Activated T-helper 17 cell treated with anti-CD3 and anti-CD28 coated beads, Interleukin-2, amount 50 U/mL, for 72 hours (primary cell): ENCODE measurements around the gene CCNT1. TPM values are rescaled to one million over a fixed set of nuclear protein-coding genes. Genes with fewer than 3 reads are reported as not detected.
"Not testable (repeated sequence)": the region's sequence is repeated elsewhere in the genome, so short reads cannot be mapped to it uniquely, and the experiment has no call there.

Experiments used
- ATAC-seq: fragments of 150-1000 bp; cut with Tn5 transposase; replicated peaks from 2 replicates; pipeline ENCODE4 v1.10.0; 2021; ENCODE audit warnings: mild to moderate bottlenecking, moderate library complexity
- H3K27ac Mint-ChIP-seq: one replicate; pipeline ENCODE4 v1.8.0; 2022; ENCODE audit warnings: mixed read lengths
- H3K27me3 Mint-ChIP-seq: one replicate; pipeline ENCODE4 v1.8.0; 2022; ENCODE audit warnings: mixed read lengths
- H3K36me3 Mint-ChIP-seq: one replicate; pipeline ENCODE4 v1.8.0; 2022; ENCODE audit warnings: low read depth, mild to moderate bottlenecking, mixed read lengths
- H3K4me1 Mint-ChIP-seq: one replicate; pipeline ENCODE4 v1.8.0; 2022; ENCODE audit warnings: mixed read lengths
- H3K4me3 Mint-ChIP-seq: one replicate; pipeline ENCODE4 v1.8.0; 2022; ENCODE audit warnings: mild to moderate bottlenecking, mixed read lengths
- H3K9me3 Mint-ChIP-seq: one replicate; pipeline ENCODE4 v1.8.0; 2022; ENCODE audit warnings: mixed read lengths
- total RNA-seq, 2 donors: library from RNA; stranded (reverse); gene quantifications; one replicate each; pipeline ENCODE4 v1.2.3, GENCODE V29; 2022

Gene CCNT1
- total RNA-seq, 2 donors from 2014 or later: 64.6 to 64.7 TPM

DNA sequence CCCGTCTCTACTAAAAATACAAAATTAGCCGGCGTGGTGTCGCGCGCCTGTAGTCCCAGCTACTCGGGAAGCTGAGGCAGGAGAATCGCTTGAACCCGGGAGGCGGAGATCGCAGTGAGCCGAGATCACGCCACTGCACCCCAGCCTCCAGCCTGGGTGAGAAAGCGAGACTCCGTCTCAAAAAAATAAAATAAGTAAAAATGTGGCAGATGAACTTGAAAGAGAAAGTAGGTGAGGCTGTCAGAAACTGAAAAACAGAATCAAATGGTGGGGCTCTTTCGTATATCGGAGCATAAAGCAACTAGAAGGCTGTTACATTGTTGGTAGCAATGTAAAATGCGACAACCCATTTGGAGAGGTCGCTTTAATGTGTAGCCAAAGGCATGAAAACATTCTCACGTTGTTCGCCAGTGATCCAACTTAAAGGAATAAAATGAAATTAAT lies 767 bp upstream of the CCNT1 start:
- Mint-ChIP-seq H3K4me3 (peak overlapping the region; percentile 97), H3K4me1 (peaks cover 17% of the 10 kb centered on the region), H3K27ac (peak overlapping the region; percentile 97), H3K36me3 (peaks cover 49% of the 10 kb centered on the region), H3K9me3 (peaks cover 13% of the 10 kb centered on the region), H3K27me3 (no peaks in the 10 kb centered on the region)
- no peak for ATAC-seq

DNA sequence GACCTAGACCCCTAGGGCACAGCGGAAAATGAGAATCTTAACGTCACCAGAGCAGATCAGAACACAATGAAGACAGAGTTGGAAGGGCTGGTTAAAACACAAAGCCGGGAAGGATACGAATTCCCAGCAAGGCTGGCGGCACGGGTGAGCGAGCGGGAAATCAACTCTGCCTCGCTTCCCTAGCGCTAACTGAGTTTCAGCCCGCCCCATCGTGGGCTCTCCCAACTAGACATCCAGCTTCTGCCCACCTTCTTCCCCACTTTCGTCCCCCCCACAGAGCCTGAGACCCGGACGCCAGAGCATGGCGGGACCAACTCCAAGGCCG lies 377 bp downstream of the CCNT1 start:
- Mint-ChIP-seq H3K27me3 (no peaks in the 10 kb centered on the region), H3K27ac (peak overlapping the region; percentile 97), H3K9me3 (peaks cover 12% of the 10 kb centered on the region), H3K36me3 (peaks cover 60% of the 10 kb centered on the region), H3K4me1 (peaks cover 17% of the 10 kb centered on the region), H3K4me3 (peak overlapping the region; percentile 97)
- peak; percentile 9 for ATAC-seq

DNA sequence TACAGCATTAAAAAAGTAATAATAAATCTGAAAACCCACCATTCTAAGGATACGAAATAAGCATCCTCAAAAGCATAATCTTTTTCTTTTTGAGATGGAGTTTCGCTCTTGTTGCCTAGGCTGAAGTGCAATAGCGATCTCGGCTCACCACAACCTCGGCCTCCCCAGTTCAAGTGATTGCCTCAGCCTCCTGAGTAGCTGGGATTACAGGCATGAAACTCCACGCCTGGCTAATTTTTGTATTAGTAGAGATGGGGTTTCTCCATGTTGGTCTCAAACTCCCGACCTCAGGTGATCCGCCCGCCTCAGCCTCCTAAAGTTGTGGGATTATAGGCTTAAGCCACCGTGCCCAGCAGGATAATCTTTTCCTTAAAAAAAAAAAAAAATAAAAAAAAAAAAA lies 4.3 kb downstream of the CCNT1 start:
- ATAC-seq: no peak
- Mint-ChIP-seq H3K4me1 (peaks cover 17% of the 10 kb centered on the region), H3K27ac (no peak overlapping the region), H3K4me3 (no peak overlapping the region), H3K36me3 (peaks cover 97% of the 10 kb centered on the region), H3K27me3 (no peaks in the 10 kb centered on the region), H3K9me3 (no peaks in the 10 kb centered on the region)

DNA sequence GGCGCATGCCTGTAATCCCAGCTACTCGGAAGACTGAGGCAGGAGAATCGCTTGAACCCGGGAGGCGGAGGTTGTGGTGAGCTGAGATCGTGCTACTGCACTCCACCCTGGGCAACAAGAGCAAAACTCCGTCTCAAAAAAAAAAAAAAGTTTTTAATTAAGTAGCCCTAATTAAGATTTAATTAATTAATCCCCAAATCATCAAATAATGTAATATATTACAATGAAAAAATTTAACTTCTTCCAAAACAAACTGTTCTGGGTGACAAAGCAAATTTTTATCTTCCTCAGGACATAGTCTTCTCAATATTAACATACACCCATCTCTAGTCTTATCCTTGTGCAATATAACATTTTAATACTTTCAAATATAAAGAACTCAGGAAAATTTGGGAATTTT lies 17.7 kb downstream of the CCNT1 start:
- H3K4me1 Mint-ChIP-seq, H3K9me3 Mint-ChIP-seq, H3K27ac Mint-ChIP-seq, ATAC-seq, H3K27me3 Mint-ChIP-seq, H3K4me3 Mint-ChIP-seq: not testable (repeated sequence)
- H3K36me3 Mint-ChIP-seq: peaks cover 96% of the 10 kb centered on the region

DNA sequence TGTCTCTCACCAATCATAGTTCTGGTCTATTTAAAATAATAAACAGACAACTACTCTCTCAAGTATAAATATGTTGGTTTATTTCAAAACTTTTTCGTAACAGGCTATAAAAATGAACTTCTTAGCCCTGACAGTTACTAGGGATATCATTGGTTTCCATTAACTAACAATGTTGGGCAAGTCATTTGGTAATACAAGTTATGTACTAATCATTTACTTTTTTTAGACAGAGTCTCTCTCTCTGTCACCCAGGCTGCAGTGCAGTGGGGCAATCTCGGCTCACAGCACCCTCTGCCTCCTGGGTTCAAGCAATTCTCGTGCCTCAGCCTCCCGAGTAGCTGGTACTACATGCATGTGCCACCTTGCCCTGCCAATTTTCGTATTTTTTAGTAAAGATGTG lies 19.9 kb downstream of the CCNT1 start:
- H3K4me3 Mint-ChIP-seq: no peak overlapping the region
- peaks cover 100% of the 10 kb centered on the region for H3K36me3 Mint-ChIP-seq
- H3K27ac Mint-ChIP-seq: no peak overlapping the region
- no peak for ATAC-seq
- peaks cover 4% of the 10 kb centered on the region for H3K4me1 Mint-ChIP-seq
- H3K27me3 Mint-ChIP-seq: no peaks in the 10 kb centered on the region
- H3K9me3 Mint-ChIP-seq: no peaks in the 10 kb centered on the region

DNA sequence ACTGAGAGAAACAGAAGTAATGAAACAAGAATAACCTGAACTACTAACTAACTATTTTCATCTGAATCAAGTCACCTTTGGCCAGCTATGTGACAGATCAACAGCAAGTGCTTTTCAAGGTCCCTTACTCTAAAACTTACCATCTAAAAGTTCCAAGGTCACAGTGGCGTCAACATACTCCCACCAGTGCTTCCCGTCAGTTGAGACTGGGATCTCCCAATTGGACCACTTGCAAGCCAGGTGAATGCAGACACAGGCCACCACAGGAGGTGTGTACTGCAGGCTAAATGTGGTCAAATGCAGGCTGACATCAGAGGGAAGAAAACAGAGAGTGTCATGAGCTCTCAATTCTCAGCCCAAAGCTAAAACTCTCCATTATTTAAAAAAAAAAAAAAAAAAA lies 20.6 kb downstream of the CCNT1 start:
- no peaks in the 10 kb centered on the region for H3K9me3 Mint-ChIP-seq
- H3K27me3 Mint-ChIP-seq: no peaks in the 10 kb centered on the region
- no peak overlapping the region for H3K27ac Mint-ChIP-seq
- H3K36me3 Mint-ChIP-seq: peaks cover 100% of the 10 kb centered on the region
- peaks cover 8% of the 10 kb centered on the region for H3K4me1 Mint-ChIP-seq
- no peak overlapping the region for H3K4me3 Mint-ChIP-seq
- no peak for ATAC-seq

DNA sequence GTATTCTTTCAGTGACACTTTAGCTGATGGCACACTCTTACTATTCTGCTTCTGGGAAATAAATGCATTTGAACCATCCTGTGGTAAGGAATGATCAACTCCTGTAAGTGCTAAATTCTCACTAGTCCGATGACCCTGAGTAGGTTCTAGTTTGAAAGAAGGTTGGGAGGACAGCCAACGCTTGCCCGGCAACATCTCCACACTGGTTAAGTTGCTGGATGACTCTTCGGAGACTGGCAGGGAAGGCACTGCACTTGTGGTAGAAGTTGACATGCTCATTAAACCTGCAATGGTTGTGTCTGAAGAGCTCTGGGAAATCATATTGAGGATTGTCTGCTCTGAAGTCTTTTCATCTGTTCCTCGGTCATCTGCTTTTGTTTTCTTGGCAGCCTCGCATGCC lies 22.5 kb downstream of the CCNT1 start:
- peaks cover 4% of the 10 kb centered on the region for H3K4me1 Mint-ChIP-seq
- no peaks in the 10 kb centered on the region for H3K9me3 Mint-ChIP-seq
- H3K27ac Mint-ChIP-seq: no peak overlapping the region
- peaks cover 100% of the 10 kb centered on the region for H3K36me3 Mint-ChIP-seq
- no peak for ATAC-seq
- no peaks in the 10 kb centered on the region for H3K27me3 Mint-ChIP-seq
- H3K4me3 Mint-ChIP-seq: no peak overlapping the region

DNA sequence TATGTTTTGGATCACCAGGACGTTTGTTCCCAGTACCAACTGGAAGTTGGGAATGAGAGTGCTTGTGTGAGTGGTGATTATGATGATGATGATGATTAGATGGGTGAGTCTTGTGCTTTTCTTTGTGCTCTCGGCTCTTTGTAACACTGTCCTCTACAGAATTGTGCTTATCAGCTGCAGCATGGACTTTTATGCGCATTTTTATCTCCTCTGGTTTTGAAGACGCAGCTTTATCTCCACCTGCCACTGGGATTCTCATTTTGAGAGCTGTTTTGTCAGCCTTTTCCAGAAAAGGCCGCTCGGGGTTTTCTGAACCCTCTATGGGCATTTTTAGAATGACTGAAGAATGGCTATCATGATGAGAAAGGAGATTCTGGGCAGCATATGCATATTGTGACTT lies 22.9 kb downstream of the CCNT1 start:
- peak overlapping the region; percentile 38 for H3K27ac Mint-ChIP-seq
- H3K27me3 Mint-ChIP-seq: no peaks in the 10 kb centered on the region
- no peak overlapping the region for H3K4me3 Mint-ChIP-seq
- H3K4me1 Mint-ChIP-seq: peaks cover 8% of the 10 kb centered on the region
- ATAC-seq: no peak
- H3K9me3 Mint-ChIP-seq: no peaks in the 10 kb centered on the region
- H3K36me3 Mint-ChIP-seq: peaks cover 100% of the 10 kb centered on the region

DNA sequence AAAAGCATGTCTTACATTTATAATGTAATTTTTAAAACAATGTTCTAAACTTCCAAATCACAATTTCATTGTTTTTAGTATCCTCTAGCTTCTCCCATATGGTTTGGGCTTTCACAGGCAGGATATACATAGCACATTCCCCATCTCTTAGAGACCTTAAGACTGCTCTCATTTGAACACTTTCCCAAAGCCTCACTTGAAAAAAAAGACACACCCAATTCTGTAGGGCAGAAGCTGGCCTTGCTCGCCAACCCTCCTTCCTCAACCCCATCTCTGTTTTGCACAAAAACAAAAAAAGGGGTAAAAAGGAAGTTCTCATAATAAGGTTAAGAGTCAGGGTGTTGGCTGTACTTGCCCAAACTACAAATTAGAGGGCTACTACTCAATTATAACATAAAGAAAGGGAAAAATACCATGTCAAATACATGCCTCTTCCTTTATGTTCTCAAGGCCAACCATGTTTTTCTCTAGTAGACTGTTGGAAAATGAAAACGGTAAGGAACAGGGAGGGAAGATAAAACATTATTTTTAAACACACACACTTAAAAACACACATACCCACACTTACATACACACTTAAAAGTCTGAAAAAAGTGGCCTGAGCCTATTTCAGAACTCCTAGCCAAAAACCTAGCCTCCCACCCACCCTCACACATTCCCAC lies 24.6 kb downstream of the CCNT1 start:
- peaks cover 16% of the 10 kb centered on the region for H3K4me1 Mint-ChIP-seq

DNA sequence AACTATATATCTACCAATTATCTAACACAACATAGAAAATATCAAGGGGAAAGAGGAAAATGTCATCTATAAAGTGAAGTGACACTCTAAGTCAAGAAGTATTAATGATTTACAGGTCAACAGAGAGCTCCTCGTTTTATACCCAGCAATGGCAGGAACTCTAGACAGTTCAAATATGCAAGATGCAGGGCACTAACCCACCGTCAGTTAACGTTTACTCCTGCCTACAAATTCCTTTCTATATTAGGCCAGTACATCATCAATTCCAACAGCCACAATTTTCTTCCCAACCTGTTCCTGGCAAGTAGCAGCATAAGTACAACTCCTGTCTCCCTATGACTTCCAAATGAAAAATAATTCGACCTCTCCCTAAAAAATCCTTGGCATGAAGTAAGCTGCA lies 25.5 kb downstream of the CCNT1 start:
- peaks cover 83% of the 10 kb centered on the region for H3K36me3 Mint-ChIP-seq
- H3K27me3 Mint-ChIP-seq: no peaks in the 10 kb centered on the region
- H3K9me3 Mint-ChIP-seq: no peaks in the 10 kb centered on the region
- no peak overlapping the region for H3K27ac Mint-ChIP-seq
- ATAC-seq: no peak
- H3K4me3 Mint-ChIP-seq: no peak overlapping the region
- peaks cover 16% of the 10 kb centered on the region for H3K4me1 Mint-ChIP-seq

More for the DNA sequence above, 24.6 kb downstream of the CCNT1 start:
- Mint-ChIP-seq H3K27ac (peak overlapping the region; percentile 17), H3K36me3 (peaks cover 92% of the 10 kb centered on the region), H3K9me3 (no peaks in the 10 kb centered on the region), H3K27me3 (no peaks in the 10 kb centered on the region), H3K4me3 (no peak overlapping the region)
- ATAC-seq: no peak

DNA sequence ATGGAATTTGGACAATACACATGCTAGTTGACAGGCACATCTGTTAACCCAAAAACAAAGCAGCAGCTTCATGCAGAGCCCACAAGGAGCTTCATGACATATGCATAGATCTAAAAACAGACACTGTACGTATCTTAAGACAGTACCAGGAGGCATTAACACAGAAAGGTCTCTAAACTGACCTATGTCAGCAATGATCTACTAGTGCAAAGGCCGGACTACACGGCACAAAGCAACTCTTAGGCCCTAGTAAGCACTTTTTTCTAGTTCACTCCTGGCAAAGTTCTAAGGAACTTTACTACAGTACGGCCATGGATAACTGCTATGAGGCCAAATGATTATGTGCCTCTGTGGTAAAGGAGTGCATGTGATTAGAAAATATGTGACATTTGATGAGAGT lies 26.1 kb downstream of the CCNT1 start:
- no peak overlapping the region for H3K27ac Mint-ChIP-seq
- no peak for ATAC-seq
- no peak overlapping the region for H3K4me3 Mint-ChIP-seq
- H3K9me3 Mint-ChIP-seq: no peaks in the 10 kb centered on the region
- no peaks in the 10 kb centered on the region for H3K27me3 Mint-ChIP-seq
- H3K4me1 Mint-ChIP-seq: peaks cover 16% of the 10 kb centered on the region
- H3K36me3 Mint-ChIP-seq: peaks cover 77% of the 10 kb centered on the region

DNA sequence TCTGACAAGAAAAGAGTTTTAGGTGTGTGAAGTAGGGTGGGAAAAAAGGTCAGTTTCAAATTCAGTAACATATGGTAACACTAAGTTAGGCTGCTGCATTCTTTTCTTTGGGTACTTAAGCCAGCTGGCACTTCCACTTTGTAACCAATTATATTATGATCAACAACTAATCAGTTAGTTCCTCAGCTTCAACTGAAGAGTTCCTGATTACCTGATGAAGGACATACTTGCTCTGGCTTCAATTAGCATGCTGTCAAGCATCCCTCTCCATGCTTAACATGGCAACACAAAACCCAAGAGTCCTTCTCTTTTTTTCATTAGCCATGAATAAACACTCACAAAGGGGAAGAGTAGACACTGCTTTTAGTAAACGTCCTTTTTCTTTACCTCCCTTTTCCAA lies 27.7 kb downstream of the CCNT1 start:
- Mint-ChIP-seq H3K36me3 (peaks cover 61% of the 10 kb centered on the region), H3K4me1 (peaks cover 16% of the 10 kb centered on the region), H3K4me3 (no peak overlapping the region), H3K27ac (peak overlapping the region; percentile 64), H3K27me3 (no peaks in the 10 kb centered on the region), H3K9me3 (no peaks in the 10 kb centered on the region)
- no peak for ATAC-seq

DNA sequence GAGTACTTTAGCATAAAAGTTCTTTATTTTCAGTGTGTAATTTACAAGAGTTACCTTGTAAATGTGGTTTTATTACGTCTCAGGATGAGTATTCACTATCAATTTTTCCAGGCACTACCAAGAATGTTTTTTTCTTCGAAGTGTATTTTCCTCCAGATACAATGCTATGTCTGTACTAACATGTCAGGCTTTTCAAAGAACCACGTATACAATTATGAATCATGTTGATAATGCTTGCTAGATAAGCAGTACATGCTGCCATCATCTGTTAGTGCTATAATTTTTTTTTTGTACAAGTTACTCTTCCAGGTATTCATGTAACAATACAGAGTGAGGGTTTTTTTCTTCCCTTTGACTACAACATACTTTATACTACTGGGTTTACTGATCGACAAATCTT lies 28.9 kb downstream of the CCNT1 start:
- peak; percentile 76 for ATAC-seq
- H3K27ac Mint-ChIP-seq: peak overlapping the region; percentile 54

DNA sequence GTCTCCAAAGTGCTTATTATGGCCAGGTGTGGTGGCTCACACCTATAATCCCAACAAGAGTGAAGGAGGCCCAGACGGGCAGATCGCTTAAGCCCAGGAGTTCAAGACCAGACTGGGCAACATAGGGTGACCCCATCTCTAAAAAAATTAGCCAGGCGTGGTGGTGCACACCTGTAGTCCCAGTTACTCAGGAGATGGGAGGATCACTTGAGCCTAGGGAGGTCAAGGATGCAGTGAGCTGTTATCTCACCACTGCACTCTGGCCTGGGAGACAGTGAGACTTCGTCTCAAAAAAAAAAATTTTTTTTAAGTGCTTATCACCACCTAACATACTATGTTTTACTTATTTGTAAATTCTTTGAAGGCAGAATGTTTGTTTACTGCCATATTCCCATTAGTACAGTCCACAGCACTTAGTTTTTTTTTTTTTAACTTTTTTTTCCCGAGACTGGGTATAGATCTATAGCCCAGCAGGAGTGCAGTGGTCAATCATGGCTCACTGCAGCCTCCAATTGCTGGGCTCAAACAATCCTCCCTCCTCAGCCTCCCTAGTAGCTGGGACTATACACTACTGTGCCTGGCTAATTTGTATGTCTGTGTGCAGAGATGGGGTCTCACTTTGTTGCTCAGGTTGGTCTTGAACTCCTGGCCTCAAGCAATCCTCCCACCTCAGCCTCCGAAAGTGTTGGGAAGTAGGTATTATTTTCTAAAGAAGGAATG lies 29.7 kb downstream of the CCNT1 start:
- no peak for ATAC-seq
- Mint-ChIP-seq H3K4me1 (peaks cover 20% of the 10 kb centered on the region), H3K36me3 (peaks cover 45% of the 10 kb centered on the region), H3K27me3 (no peaks in the 10 kb centered on the region), H3K4me3 (no peak overlapping the region), H3K27ac (no peak overlapping the region), H3K9me3 (no peaks in the 10 kb centered on the region)

More for the DNA sequence above, 28.9 kb downstream of the CCNT1 start:
- H3K9me3 Mint-ChIP-seq: no peaks in the 10 kb centered on the region
- H3K4me3 Mint-ChIP-seq: no peak overlapping the region
- peaks cover 49% of the 10 kb centered on the region for H3K36me3 Mint-ChIP-seq
- H3K27me3 Mint-ChIP-seq: no peaks in the 10 kb centered on the region
- H3K4me1 Mint-ChIP-seq: peaks cover 20% of the 10 kb centered on the region

DNA sequence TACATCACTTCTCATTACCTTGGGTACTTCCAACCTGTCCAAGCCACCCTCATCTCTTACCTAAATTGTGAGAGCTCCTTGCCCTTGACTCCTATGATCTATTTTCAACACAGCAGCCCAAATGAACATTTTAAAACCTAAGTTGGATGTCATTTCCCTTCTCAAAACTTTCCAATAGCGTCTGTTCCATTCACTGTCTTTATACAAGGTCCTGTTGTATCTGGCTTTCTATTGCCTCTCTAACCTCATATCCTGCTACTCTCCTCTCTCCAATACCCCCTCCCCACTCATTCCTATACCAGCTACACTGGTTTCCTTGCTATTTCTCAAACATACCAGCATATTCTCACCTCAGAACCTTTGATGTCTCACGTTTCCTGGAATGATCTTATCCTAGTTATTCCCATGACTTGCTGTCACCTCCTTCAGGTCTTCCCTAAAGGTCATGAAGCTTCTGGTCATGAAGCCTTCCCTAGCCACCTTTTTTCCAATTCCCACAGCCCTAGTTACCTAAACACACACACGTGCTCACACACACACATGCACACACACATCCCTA lies 30.4 kb downstream of the CCNT1 start:
- Mint-ChIP-seq H3K4me3 (no peak overlapping the region), H3K27ac (no peak overlapping the region), H3K27me3 (no peaks in the 10 kb centered on the region), H3K9me3 (no peaks in the 10 kb centered on the region), H3K4me1 (peaks cover 17% of the 10 kb centered on the region), H3K36me3 (peaks cover 45% of the 10 kb centered on the region)
- ATAC-seq: no peak
